ENCODE measurements around the gene IWS1.
A peak's percentile ranks its signal among the peaks of the same experiment; 100 is the strongest.

Gene IWS1

GRCh38 chr2:127486247-127487058 lies 39.8 kb downstream of the IWS1 start:
- no peak for DNase-seq

DNA sequence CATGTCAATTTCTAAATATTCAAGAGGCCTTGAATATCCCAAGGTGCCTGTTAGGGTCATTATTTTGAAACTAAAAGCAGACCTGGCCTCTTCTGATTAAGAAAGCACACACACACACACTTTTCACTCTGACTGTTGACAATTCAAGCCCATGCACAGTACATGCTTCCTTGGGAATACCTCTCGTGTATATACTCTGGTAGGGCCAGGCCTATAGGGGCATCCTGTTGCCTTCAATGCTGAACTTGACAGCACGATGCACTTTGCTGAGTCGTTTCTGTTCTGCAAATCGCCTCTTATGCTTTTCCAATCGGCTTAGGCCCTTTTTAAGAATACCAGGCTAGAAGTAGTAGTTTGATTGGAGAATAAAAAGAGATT lies 40.6 kb downstream of the IWS1 start:
- DNase-seq: no peak

DNA sequence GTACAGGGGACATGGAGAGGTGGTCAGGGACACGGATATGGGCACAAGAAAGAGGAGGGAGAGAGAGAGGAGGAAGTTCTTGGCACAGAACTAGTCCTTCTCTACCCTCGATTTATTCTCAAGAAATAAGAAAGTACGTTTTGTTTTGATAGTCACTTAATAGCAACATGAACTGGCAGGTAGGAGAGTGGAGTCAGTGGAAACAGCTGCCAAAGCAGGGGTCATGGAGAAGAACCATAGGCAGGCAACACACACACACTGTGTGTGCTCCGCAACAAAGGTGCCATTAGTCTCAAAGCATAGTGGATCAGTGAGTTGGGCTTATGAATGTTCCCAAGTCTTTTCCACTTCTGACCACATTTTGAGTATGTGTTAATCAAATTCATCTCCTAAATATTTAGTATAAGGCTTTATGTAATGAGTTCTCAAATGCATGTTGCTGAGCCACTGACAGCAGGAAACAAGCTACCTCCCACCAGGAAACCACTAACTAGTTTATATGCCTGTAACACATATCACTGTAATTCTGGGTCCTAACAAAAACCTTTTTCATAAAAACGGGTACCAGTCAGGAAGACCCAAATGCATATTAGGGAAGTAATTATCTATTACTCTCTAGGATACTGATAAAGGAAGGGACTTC lies 41.1 kb downstream of the IWS1 start:
- no peak for DNase-seq

DNA sequence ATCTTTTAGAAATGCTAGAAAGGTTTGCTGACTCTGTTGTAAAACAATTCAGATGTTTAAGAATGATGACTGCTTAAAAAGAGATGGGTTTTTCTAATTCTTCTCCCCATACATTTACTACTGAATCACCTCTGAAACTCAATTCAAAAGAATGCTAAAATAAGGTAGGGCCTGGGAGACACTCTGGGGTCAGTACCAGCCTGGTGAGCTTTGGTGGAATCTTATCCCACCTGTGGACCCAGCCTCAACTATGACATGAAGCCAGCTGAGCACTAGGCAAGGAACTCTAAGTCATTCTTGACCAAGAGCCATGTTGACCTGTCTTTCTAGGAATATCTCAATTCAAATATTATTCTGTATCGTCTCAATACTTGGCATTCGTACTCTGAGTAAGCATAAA lies 44.3 kb downstream of the IWS1 start:
- no peak for DNase-seq

DNA sequence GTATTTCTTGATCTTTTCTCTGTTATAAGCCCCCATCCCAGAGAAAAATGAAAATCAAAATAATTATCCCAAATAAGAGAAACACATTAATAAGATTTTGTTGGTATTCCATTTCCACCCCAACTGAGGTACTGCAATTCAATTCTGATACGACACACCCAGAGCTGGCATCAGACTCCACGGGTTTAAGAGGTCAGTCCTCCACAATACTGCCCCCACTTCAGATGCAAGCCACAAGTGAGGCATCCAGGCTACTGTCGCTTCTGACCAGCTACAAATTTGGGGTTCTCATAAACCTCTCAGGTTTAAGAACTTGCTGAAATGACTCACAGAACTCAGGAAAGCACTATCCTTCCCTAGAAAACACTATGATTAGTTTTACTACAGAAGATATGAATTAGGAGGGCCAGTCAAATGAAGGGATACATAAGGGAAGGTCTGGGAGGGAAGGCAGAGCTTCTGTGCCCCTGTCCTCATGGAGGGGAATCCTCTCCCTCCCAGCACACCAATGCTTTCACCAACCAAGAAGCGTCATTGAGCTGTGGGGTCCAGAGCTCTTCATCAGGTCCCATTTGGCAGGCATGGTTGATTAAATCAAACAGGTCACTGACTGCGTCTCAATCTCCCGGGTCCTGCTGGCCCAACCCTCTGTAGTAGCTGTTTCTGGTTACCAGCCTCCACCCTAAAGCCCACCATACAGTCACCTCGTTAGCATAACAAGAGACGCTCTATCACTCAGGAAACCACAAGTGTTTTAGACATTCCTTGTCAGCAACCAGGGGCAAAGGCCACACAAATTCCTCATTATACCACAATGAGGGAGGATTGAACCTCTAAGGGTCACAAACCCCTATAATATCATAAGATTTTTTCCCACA lies 46.2 kb downstream of the IWS1 start:
- DNase-seq: no peak

DNA sequence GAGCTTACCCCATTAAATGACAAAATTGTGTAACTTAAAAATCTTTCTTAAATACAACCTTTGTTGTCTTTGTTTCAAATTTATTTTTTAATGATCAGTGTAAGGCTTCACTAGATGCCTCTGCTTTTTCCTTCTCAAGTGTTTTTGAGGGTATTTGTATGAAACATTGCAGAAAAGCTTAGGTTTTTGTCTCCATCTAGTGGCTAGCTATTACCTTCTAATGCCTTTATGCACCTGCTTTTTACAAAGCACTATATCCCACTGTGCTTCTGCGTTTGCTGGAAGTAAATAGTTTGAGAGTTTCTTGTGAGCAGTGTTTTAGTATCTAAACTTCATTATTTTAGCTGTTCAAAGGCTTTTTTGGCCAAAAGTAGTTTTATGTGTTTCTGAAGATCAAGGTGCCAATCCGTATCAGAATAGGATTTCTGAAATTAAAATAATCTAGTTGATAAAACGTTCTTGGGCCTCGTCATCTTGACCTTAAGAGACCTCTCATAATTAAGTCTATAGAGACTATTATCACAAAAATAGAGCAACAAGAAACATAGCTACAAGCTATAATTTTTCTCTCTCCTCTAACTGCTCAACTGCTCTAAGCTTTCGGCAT lies 47.0 kb downstream of the IWS1 start:
- DNase-seq: peak; percentile 46

GRCh38 chr2:127475788-127476187 lies 50.5 kb downstream of the IWS1 start:
- DNase-seq: no peak

DNA sequence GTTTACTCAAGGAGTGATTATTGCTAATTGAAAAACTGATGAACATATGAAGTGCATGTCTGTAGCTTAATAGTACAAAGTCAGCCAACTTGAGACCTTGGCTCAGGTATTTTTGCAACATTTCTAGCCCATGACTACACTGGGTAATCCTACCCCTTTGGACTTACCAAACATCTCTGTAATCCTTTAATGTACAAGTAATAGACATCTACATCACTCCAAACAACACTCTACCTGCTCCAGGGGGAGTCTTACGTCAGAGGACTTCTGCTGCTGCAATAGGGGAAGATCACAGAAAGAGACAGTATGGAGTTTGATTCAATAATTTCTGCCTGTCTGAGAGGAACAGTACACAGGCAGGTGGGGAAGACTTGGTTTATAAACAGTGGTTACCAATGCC lies 54.0 kb downstream of the IWS1 start:
- no peak for DNase-seq

DNA sequence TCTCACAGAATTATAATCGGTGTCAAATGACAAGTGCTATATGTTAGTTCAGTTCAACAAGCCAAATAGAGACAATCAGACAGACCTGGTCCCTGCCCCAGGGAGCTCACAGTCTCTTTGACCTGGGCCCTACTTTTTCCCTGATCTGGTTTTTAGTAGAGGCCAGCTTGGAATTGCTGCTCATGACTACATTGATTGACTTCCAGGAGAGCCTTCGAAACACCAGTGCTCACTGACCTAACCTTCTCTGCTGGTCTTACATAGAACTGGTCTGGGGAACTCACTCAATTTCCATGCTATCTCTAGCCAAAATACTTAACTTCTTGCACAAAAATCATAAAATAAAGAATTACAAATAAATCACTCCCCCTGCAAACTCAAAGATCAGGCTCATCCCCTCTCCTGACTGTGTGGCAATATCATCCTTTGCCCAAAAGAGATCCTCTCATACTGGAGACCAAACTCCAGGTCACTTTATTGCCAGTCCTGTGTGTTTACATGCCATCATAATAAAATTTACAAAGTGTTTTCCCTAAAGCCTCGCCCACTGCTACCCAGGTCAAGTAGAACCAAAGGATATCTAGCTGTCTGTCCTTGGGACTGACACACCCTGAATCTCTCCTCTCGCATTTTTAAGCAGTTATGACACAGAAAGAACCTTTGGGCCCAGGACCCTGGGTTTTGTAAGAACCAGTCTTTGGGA lies 54.9 kb downstream of the IWS1 start:
- no peak for DNase-seq

GRCh38 chr2:127469974-127470373 lies 56.3 kb downstream of the IWS1 start:
- no peak for DNase-seq

DNA sequence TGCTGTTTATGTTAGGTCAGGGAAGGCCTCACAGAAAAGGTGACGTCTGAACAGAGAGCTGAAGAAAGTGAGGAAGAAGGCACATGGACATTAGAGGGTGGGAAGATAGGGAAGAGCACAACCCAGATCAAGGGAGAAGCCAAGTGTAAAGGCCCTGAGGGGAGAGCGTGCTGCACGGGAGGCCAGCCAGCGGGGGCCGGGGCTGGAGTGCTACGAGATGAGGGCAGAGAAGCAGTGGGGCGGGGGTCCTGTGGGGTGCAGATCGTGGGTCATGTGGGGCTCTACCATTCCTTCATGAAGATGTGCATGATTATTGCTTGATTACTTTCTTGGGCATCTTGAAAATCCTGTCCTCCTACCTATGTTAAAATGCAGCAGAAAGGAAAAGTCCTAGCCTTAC lies 57.2 kb downstream of the IWS1 start:
- no peak for DNase-seq

DNA sequence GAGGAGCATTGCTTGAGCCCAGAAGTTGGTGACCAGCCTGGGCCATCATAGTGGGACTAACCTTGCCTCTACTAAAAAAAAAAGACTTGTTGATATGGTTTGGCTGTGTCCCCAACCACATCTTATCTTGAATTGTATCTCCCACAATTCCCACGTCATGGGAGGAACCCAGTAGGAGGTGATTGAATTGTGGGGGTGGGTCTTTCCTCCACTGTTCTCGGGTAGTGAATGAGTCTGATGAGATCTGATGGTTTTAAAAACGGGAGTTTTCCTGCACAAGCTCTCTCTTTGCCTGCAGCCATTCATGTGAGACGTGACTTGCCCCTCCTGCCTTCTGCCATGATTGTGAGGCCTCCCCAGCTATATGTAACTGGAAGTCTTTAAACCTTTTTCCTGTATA lies 61.0 kb downstream of the IWS1 start:
- DNase-seq: no peak

DNA sequence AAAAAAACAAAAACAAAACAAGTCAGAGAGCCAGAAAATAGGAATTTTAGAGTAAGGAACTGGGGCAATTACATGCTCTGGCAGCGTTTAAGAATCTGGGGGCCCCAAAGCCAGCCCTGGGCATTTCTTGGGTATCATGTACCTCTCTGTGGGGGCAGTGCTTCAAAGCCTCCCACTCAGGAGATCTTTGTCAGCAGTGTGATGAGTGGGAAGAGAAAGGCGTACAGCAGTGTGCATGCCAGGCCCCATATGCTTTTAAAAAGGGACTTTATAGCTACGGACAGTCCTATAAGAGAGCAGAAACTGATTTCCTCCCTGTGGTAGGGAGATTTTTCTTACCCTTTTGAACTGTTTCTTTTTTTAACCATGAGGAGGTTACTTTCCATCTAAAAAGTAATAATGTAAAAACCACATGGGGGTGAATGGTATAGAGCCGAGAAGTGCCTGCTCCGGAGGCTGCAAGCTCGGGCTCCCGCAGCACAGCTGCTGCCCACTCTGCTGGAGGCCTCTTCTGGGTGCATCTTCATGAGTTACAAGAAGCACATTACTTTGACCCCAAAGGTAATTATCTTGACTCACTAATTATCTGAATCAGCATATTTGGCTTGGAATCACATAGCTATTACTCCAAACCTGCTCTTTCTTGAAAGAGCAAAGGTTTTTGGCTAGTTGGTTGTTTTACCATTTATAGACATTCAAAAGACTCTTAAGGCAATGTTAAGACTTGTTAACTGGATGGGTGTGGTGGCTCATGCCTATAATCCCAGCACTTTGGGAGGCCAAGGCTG lies 61.6 kb downstream of the IWS1 start:
- DNase-seq: no peak

DNA sequence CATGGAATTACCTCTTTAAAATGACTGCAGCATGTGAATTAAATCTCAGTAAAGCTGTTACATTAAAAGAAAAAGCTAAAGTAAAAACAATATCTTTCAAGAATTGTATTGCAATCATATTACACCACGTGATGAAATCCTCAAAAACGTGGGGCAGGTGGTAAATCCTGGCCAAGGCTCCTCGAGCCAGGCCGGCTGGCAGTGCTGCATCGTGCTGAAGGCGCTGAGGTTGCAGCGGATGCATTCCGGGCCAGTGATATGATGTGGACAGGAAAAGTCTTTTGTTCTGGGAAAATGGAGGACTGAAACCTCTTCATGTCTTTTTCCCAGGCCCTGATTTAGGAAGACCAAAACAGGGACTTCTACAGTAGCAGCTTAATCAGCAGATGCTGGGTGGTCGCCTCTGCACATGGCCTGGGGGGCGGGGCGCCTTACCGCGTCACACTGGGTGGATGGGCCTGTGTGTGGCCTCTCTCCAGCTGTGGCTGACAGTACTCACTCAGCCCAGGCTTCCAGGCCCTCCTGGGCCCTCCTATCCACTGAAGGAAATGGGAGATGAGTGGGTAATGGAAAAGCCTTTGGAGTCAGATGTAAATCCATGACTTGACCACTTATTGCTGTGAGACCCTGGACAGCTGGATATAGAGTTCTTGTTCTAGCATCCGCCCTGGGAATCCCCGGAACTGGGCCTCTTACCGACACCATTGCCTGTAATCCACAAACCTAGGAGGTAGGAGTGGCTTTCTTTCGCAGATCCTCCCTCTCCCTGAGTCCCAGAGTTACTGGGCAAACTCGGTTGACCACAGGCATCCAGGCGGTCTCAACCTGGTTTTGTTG lies 62.9 kb downstream of the IWS1 start:
- DNase-seq: no peak

- no peak for DNase-seq
Measured at GRCh38 chr2:127462461-127462860, 63.8 kb downstream of the IWS1 start.

DNA sequence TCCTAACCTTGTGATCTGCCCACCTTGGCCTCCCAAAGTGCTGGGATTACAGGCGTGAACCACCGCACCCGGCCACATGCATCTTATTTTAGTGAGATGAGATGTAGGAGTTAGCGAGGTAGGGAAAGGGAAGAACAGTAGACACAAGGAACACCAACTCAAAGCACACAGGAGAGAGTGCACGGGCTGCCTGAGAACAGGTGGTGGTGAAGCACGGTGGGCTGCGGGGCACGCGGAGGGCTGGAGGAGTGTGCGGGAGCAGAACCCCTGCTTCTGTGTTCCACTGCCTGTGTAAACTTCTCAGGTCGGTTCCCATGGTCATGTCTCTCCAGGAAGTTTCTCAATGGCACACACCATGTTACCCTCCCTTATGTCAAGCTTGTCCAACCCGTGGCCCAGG lies 69.3 kb downstream of the IWS1 start:
- DNase-seq: no peak

GRCh38 chr2:127455566-127456493 lies 70.5 kb downstream of the IWS1 start:
- DNase-seq: no peak

DNA sequence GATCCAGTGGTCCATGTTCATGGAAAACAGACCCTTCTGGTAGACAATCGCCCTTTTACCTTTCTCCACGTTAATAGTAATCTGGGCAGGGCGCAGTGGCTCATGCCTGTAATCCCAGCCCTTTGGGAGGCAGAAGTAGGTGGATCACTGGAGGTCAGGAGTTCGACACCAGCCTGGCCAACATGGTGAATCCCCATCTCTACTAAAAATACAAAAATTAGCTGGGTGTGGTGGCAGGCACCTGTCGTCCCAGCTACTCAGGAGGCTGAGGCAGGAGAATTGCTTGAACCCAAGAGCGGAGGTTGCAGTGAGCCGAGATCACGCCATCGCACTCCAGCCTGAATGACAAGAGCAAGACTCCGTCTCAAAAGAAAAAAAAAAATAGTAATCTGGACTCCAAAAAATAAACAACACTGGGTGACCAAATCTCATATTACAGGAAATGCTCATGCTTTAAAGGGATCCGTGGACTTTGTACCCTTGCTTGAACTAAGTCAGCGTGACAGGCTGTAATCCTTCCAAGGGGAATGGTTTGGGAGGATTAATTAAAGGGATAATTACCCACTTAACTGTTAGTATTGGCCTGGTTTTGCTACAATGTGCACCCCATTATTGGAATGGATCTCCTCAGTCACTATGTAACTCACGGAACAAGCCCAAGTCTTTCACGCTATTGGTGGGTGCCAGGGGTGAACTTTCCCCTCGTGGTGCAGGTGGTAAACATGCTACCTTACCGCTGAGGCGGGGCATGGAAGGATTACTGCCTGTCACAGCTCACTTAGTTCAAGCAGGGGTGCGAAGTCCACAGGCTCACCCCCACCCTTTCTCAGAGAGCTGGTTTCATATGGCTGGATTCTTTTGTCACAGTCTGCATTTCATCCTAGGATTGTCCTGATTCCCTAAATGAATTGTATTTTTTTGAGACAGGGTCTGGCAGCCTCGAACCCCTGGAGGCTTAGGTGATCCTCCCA lies 71.4 kb downstream of the IWS1 start:
- no peak for DNase-seq
